GM12878 (cell line): Measurements from ENCODE around the gene MRM3. TPM values are rescaled to one million over a fixed set of nuclear protein-coding genes. Genes with fewer than 3 reads are reported as not detected.

Experiments used
- polyA plus RNA-seq, 11 experiments: library from polyadenylated mRNA; depleted of rRNA in 4 of 11; unstranded in 6 of 11; stranded (reverse) in 5 of 11; fragments of >200 nt; fragmentation: Nextera tagmentation in 4 of 11; fragmentation: Illumina TruSeq in 1 of 11; extraction: Ambion mirVana in 4 of 11; extraction: Trizol in 1 of 11; gene quantifications; 1 replicate in 1 of 11; 2 replicates in 10 of 11; pipeline versions ENCODE4 v1.2.1 to v1.2.3, GENCODE V29; 2011 to 2016; ENCODE audit warnings: inconsistent platforms in 2 of 11, missing spikeins in 2 of 11, low read depth in 1 of 11
- total RNA-seq, 4 experiments: library from RNA; depleted of rRNA in 3 of 4; stranded (reverse); fragments of >200 nt in 3 of 4; fragmentation: Illumina TruSeq in 1 of 4; extraction: Trizol in 1 of 4; gene quantifications; 2 replicates each; pipeline versions ENCODE4 v1.2.1 to v1.2.3, GENCODE V29; 2013 to 2021

MRM3 gene
- total and polyA plus RNA-seq, 10 of the 15 experiments (the other 5 are each of a cell fraction or from before 2014, with no cell fraction given) = 2.3 to 48.9 (median 26.6) TPM

Other genes with a start within 250 kb of the MRM3 start
- 12.0 and 12.2 TPM in 2 replicates for gene VPS53, start 67.5 kb upstream of the MRM3 start, total RNA-seq (2014; rRNA removed)
- gene VPS53, start 67.5 kb upstream of the MRM3 start, total RNA-seq (2014; rRNA removed; fragmentation: Illumina TruSeq; extraction: Trizol) = 10.2 and 11.2 TPM in 2 replicates
- 43.0 and 48.0 TPM in 2 replicates for gene VPS53, start 67.5 kb upstream of the MRM3 start, total RNA-seq (2021)
- 13.0 and 15.4 TPM in 2 replicates for gene VPS53, start 67.5 kb upstream of the MRM3 start, polyA plus RNA-seq (2011; rRNA removed)
- 13.9 and 15.5 TPM in 2 replicates for gene VPS53, start 67.5 kb upstream of the MRM3 start, polyA plus RNA-seq (2014; fragmentation: Illumina TruSeq; extraction: Trizol)
- gene VPS53, start 67.5 kb upstream of the MRM3 start, polyA plus RNA-seq (2014; fragmentation: Nextera tagmentation; extraction: Ambion mirVana) = 1 to 10 TPM; 1.9 to 2.0 TPM
- gene VPS53, start 67.5 kb upstream of the MRM3 start, polyA plus RNA-seq (2014; rRNA removed) = 13.5 and 16.1 TPM in 2 replicates
- gene VPS53, start 67.5 kb upstream of the MRM3 start, polyA plus RNA-seq (2016; fragmentation: Nextera tagmentation; extraction: Ambion mirVana) = 10 to 100 TPM; 15.8 to 16.8 TPM
- gene TLCD3A, start 49.8 kb upstream of the MRM3 start, total RNA-seq (2014; rRNA removed) = 14.6 and 18.8 TPM in 2 replicates
- gene TLCD3A, start 49.8 kb upstream of the MRM3 start, total RNA-seq (2014; rRNA removed; fragmentation: Illumina TruSeq; extraction: Trizol) = 16.1 and 17.3 TPM in 2 replicates
- gene TLCD3A, start 49.8 kb upstream of the MRM3 start, total RNA-seq (2021) = 23.6 and 27.9 TPM in 2 replicates
- 24.0 and 29.7 TPM in 2 replicates for gene TLCD3A, start 49.8 kb upstream of the MRM3 start, polyA plus RNA-seq (2011; rRNA removed)
- gene TLCD3A, start 49.8 kb upstream of the MRM3 start, polyA plus RNA-seq (2014; fragmentation: Illumina TruSeq; extraction: Trizol) = 21.8 and 24.0 TPM in 2 replicates
- 1 to 10 TPM; 2.9 to 6.2 TPM for gene TLCD3A, start 49.8 kb upstream of the MRM3 start, polyA plus RNA-seq (2014; fragmentation: Nextera tagmentation; extraction: Ambion mirVana)
- 20.4 and 25.9 TPM in 2 replicates for gene TLCD3A, start 49.8 kb upstream of the MRM3 start, polyA plus RNA-seq (2014; rRNA removed)
- 10 to 100 TPM; 14.3 to 16.8 TPM for gene TLCD3A, start 49.8 kb upstream of the MRM3 start, polyA plus RNA-seq (2016; fragmentation: Nextera tagmentation; extraction: Ambion mirVana)
- 32.9 and 37.3 TPM in 2 replicates for gene GEMIN4, start 30.1 kb upstream of the MRM3 start, total RNA-seq (2014; rRNA removed)
- gene GEMIN4, start 30.1 kb upstream of the MRM3 start, total RNA-seq (2014; rRNA removed; fragmentation: Illumina TruSeq; extraction: Trizol) = 10.1 and 11.9 TPM in 2 replicates
- 47.7 and 49.1 TPM in 2 replicates for gene GEMIN4, start 30.1 kb upstream of the MRM3 start, total RNA-seq (2021)
- 7.0 and 31.6 TPM in 2 replicates for gene GEMIN4, start 30.1 kb upstream of the MRM3 start, polyA plus RNA-seq (2011; rRNA removed)
- gene GEMIN4, start 30.1 kb upstream of the MRM3 start, polyA plus RNA-seq (2014; fragmentation: Illumina TruSeq; extraction: Trizol) = 28.0 and 48.2 TPM in 2 replicates
- 1 to 10 TPM; 2.4 to 5.0 TPM for gene GEMIN4, start 30.1 kb upstream of the MRM3 start, polyA plus RNA-seq (2014; fragmentation: Nextera tagmentation; extraction: Ambion mirVana)
- 27.3 and 33.1 TPM in 2 replicates for gene GEMIN4, start 30.1 kb upstream of the MRM3 start, polyA plus RNA-seq (2014; rRNA removed)
- gene GEMIN4, start 30.1 kb upstream of the MRM3 start, polyA plus RNA-seq (2016; fragmentation: Nextera tagmentation; extraction: Ambion mirVana) = 10 to 100 TPM; 53.3 to 55.6 TPM
- 40.8 and 53.9 TPM in 2 replicates for gene GLOD4, start 73 bp upstream of the MRM3 start, total RNA-seq (2014; rRNA removed)
- gene GLOD4, start 73 bp upstream of the MRM3 start, total RNA-seq (2014; rRNA removed; fragmentation: Illumina TruSeq; extraction: Trizol) = 59.9 and 65.3 TPM in 2 replicates
- 68.2 and 72.0 TPM in 2 replicates for gene GLOD4, start 73 bp upstream of the MRM3 start, total RNA-seq (2021)
- gene GLOD4, start 73 bp upstream of the MRM3 start, polyA plus RNA-seq (2011; rRNA removed) = 87.1 and 108 TPM in 2 replicates
- 67.4 and 72.0 TPM in 2 replicates for gene GLOD4, start 73 bp upstream of the MRM3 start, polyA plus RNA-seq (2014; fragmentation: Illumina TruSeq; extraction: Trizol)
- 100 to 1,000 TPM in 1 of 2 experiments, 10 to 100 TPM in 1; 83.4 to 107 TPM for gene GLOD4, start 73 bp upstream of the MRM3 start, polyA plus RNA-seq (2014; fragmentation: Nextera tagmentation; extraction: Ambion mirVana)
- 67.1 and 79.0 TPM in 2 replicates for gene GLOD4, start 73 bp upstream of the MRM3 start, polyA plus RNA-seq (2014; rRNA removed)
- gene GLOD4, start 73 bp upstream of the MRM3 start, polyA plus RNA-seq (2016; fragmentation: Nextera tagmentation; extraction: Ambion mirVana) = 10 to 100 TPM; 90.7 to 91.3 TPM
- 0.54 and 0.68 TPM in 2 replicates for gene NXN, start 197.4 kb downstream of the MRM3 start, total RNA-seq (2014; rRNA removed)
- 0.14 and 0.36 TPM in 2 replicates for gene NXN, start 197.4 kb downstream of the MRM3 start, total RNA-seq (2014; rRNA removed; fragmentation: Illumina TruSeq; extraction: Trizol)
- gene NXN, start 197.4 kb downstream of the MRM3 start, total RNA-seq (2021) = 0.29 and 0.36 TPM in 2 replicates
- gene NXN, start 197.4 kb downstream of the MRM3 start, polyA plus RNA-seq (2011; rRNA removed) = 0.46 and 1.2 TPM in 2 replicates
- gene NXN, start 197.4 kb downstream of the MRM3 start, polyA plus RNA-seq (2014; fragmentation: Illumina TruSeq; extraction: Trizol) = 0.24 and 0.48 TPM in 2 replicates
- gene NXN, start 197.4 kb downstream of the MRM3 start, polyA plus RNA-seq (2014; fragmentation: Nextera tagmentation; extraction: Ambion mirVana) = under 1 TPM; 0.04 to 0.10 TPM
- gene NXN, start 197.4 kb downstream of the MRM3 start, polyA plus RNA-seq (2014; rRNA removed) = 0.10 and 0.61 TPM in 2 replicates
- gene NXN, start 197.4 kb downstream of the MRM3 start, polyA plus RNA-seq (2016; fragmentation: Nextera tagmentation; extraction: Ambion mirVana) = under 1 TPM; 0.24 to 0.25 TPM
- 11.3 and 11.7 TPM in 2 replicates for gene TIMM22, start 214.8 kb downstream of the MRM3 start, total RNA-seq (2014; rRNA removed)
- 7.6 and 8.6 TPM in 2 replicates for gene TIMM22, start 214.8 kb downstream of the MRM3 start, total RNA-seq (2014; rRNA removed; fragmentation: Illumina TruSeq; extraction: Trizol)
- 10.8 and 12.0 TPM in 2 replicates for gene TIMM22, start 214.8 kb downstream of the MRM3 start, total RNA-seq (2021)
- 5.9 and 7.1 TPM in 2 replicates for gene TIMM22, start 214.8 kb downstream of the MRM3 start, polyA plus RNA-seq (2011; rRNA removed)
- 8.4 and 10.0 TPM in 2 replicates for gene TIMM22, start 214.8 kb downstream of the MRM3 start, polyA plus RNA-seq (2014; fragmentation: Illumina TruSeq; extraction: Trizol)
- 1 to 10 TPM; 4.4 to 5.7 TPM for gene TIMM22, start 214.8 kb downstream of the MRM3 start, polyA plus RNA-seq (2014; fragmentation: Nextera tagmentation; extraction: Ambion mirVana)
- gene TIMM22, start 214.8 kb downstream of the MRM3 start, polyA plus RNA-seq (2014; rRNA removed) = 11.1 and 11.9 TPM in 2 replicates
- 10 to 100 TPM; 25.0 TPM for gene TIMM22, start 214.8 kb downstream of the MRM3 start, polyA plus RNA-seq (2016; fragmentation: Nextera tagmentation; extraction: Ambion mirVana)